Gastrocnemius medialis (tissue), 4 donors: ENCODE data around the gene EFHD1. TPM values are rescaled to one million over a fixed set of nuclear protein-coding genes. Genes with fewer than 3 reads are reported as not detected.

Experiments
- ATAC-seq, 2 donors: fragments of 150-250 bp; one replicate each; pipeline ENCODE4 v1.9.1; 2016
- DNase-seq, 2 donors: peaks; one replicate each; pipeline ENCODE4 v3.0.0-alpha.2; 2019
- H3K27ac ChIP-seq, 4 donors: fragments of 200-600 bp; sonication (generic); 1 replicate in 1 of 4; 2 replicates in 3 of 4; pipeline ENCODE4 v1.5.1; 2016 to 2018; ENCODE audit warnings: mild to moderate bottlenecking in 2 of 4, moderate library complexity in 1 of 4
- H3K27me3 ChIP-seq, 3 donors: fragments of 200-600 bp; sonication (generic) in 2 of 3; 1 replicate in 1 of 3; 2 replicates in 2 of 3; pipeline versions ENCODE4 v1.5.1 to v1.6.0; 2016 to 2019; ENCODE audit warnings: mild to moderate bottlenecking in 1 of 3, moderate library complexity in 1 of 3
- H3K36me3 ChIP-seq, 2 donors: fragments of 200-600 bp; sonication (generic) in 1 of 2; one replicate each; pipeline ENCODE4 v1.5.1; 2017 to 2018
- H3K4me1 ChIP-seq, 2 donors: fragments of 200-600 bp; sonication (generic) in 1 of 2; one replicate each; pipeline ENCODE4 v1.5.1; 2016 to 2017; ENCODE audit warnings: mild to moderate bottlenecking in 2 of 2
- H3K4me3 ChIP-seq, 4 donors: fragments of 200-600 bp; sonication (generic) in 3 of 4; 1 replicate in 1 of 4; 2 replicates in 3 of 4; pipeline ENCODE4 v1.5.1; 2016 to 2019; ENCODE audit warnings: mild to moderate bottlenecking in 2 of 4
- H3K9me3 ChIP-seq, 3 donors: fragments of 200-600 bp; sonication (generic) in 2 of 3; 1 replicate in 1 of 3; 2 replicates in 2 of 3; pipeline ENCODE4 v1.5.1; 2016 to 2019
- POLR2A ChIP-seq, 2 donors: fragments of 450-650 bp; IDR thresholded peaks; one replicate each; pipeline ENCODE4 v1.6.1; 2017; ENCODE audit warnings: antibody characterized with exemption in 2 of 2, mild to moderate bottlenecking in 2 of 2, moderate library complexity in 2 of 2
- in situ Hi-C, 4 donors: fragments of 200-750 bp; cut with MboI; loops; one replicate each; pipeline versions ENCODE4 v1.15.0 to v1.8.0; 2017; ENCODE audit warnings: low sequenced_read_pairs in 4 of 4
- intact Hi-C: fragments of 100-400 bp; cut with DNase I; formaldehyde crosslinking; loops from one replicate; pipeline ENCODE4 v1.15.1; 2023; ENCODE audit warnings: low total_unique reads
- total RNA-seq, 4 donors: library from RNA; depleted of rRNA; stranded (reverse); fragments of >200 nt; gene quantifications; one replicate each; pipeline versions ENCODE4 v1.1.0 to v1.2.3, GENCODE V29; 2016
- TF ChIP-seq, protein P1 (sequence below), 5 experiments: fragments of 450-650 bp in 3 of 5; fragments of 200-600 bp in 2 of 5; sonication (generic) in 2 of 5; IDR thresholded peaks in 4 of 5; conservative IDR thresholded peaks in 1 of 5; 1 replicate in 4 of 5; 2 replicates in 1 of 5; pipeline ENCODE4 v1.5.1; 2016 to 2019; ENCODE audit warnings: antibody characterized with exemption in 5 of 5, mild to moderate bottlenecking in 3 of 5, moderate library complexity in 3 of 5

EFHD1 gene
- total RNA-seq, 4 donors from 2014 or later, result 13.4 to 29.0 (median 13.9) TPM

- in situ Hi-C loops (no loop called here), intact Hi-C loops (no loop called here)
- DNase-seq (peak; percentile 52 to 77), ATAC-seq (peak; percentile 44 to 56)
- peaks cover 15 to 26% (median 19%) of the 10 kb centered on the region in 3 donors for H3K27me3 ChIP-seq
- H3K36me3 ChIP-seq, result no peaks in the 10 kb centered on the region
- peak overlapping the region; percentile 54 to 75 (median 72) for H3K27ac ChIP-seq
- H3K4me3 ChIP-seq, result no peak overlapping the region
- peaks cover 0 to 3% of the 10 kb centered on the region in 2 donors for H3K4me1 ChIP-seq
- TF ChIP-seq, protein P1, sequence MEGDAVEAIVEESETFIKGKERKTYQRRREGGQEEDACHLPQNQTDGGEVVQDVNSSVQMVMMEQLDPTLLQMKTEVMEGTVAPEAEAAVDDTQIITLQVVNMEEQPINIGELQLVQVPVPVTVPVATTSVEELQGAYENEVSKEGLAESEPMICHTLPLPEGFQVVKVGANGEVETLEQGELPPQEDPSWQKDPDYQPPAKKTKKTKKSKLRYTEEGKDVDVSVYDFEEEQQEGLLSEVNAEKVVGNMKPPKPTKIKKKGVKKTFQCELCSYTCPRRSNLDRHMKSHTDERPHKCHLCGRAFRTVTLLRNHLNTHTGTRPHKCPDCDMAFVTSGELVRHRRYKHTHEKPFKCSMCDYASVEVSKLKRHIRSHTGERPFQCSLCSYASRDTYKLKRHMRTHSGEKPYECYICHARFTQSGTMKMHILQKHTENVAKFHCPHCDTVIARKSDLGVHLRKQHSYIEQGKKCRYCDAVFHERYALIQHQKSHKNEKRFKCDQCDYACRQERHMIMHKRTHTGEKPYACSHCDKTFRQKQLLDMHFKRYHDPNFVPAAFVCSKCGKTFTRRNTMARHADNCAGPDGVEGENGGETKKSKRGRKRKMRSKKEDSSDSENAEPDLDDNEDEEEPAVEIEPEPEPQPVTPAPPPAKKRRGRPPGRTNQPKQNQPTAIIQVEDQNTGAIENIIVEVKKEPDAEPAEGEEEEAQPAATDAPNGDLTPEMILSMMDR (IDR thresholded peaks at IDR 0.05 in 4 of 5, conservative IDR thresholded peaks at IDR 0.05 in 1 of 5), result no peak
- TF ChIP-seq POLR2A (IDR thresholded peaks at IDR 0.05), result no peak
- H3K9me3 ChIP-seq, result no peaks in the 10 kb centered on the region
Observed at GRCh38 chr2:232628466-232629128, 4.8 kb upstream of the EFHD1 start.

- in situ Hi-C loops, result no loop called here
- peaks cover 0 to 4% of the 10 kb centered on the region in 2 donors for H3K4me1 ChIP-seq
- no peak for TF ChIP-seq POLR2A (IDR thresholded peaks at IDR 0.05)
- TF ChIP-seq, protein P1 (IDR thresholded peaks at IDR 0.05 in 4 of 5, conservative IDR thresholded peaks at IDR 0.05 in 1 of 5), result no peak
- peak overlapping the region; percentile 54 to 75 (median 72) for H3K27ac ChIP-seq
- peaks cover 20 to 31% (median 23%) of the 10 kb centered on the region in 3 donors for H3K27me3 ChIP-seq
- no peaks in the 10 kb centered on the region for H3K36me3 ChIP-seq
- no peak overlapping the region for H3K4me3 ChIP-seq
- intact Hi-C loops, result no loop called here
- H3K9me3 ChIP-seq, result no peaks in the 10 kb centered on the region
- ATAC-seq, result no peak
- no peak for DNase-seq
Observed at GRCh38 chr2:232629129-232629475, 4.3 kb upstream of the EFHD1 start.

DNA sequence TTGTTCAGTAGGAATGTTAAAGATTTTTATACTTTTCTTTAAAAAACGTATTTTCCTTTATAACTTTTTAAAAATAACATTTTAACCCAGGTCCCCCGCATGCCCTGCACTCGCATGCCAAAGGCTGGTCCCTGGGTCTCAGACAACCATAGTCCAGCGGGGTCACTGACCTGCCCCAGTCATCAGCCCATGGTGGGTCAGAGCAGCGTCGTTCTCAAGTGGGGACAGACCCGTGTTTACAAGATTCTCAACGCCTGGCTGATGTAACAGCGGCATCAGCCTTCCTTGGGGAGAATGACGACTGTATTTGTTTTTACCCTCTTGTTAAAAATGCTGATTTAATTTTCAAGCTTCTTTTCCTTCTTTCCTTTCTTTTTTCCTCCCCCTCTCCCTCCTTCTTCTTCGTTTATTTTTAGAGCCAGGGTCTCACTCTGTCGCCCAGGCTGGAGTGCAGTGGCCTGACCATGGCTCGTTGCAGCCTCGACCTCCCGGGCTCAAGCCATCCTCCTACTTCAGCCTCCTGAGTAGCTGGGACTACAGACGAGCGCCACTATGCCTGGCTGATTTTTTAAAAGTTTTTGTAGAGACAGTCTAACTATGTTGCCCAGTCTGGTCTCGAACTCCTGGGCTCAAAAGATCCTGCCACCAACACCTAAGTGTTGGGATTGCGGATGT, 1.0 kb upstream of the EFHD1 start:
- H3K4me1 ChIP-seq, result peaks cover 0 to 9% of the 10 kb centered on the region in 2 donors
- no peaks in the 10 kb centered on the region for H3K9me3 ChIP-seq
- H3K27me3 ChIP-seq, result peaks cover 27 to 41% (median 31%) of the 10 kb centered on the region in 3 donors
- peak overlapping the region; percentile 52 to 80 (median 65) for H3K4me3 ChIP-seq
- TF ChIP-seq, protein P1 (IDR thresholded peaks at IDR 0.05 in 4 of 5, conservative IDR thresholded peaks at IDR 0.05 in 1 of 5), result no peak
- no peak for TF ChIP-seq POLR2A (IDR thresholded peaks at IDR 0.05)
- in situ Hi-C loops (no loop called here), intact Hi-C loops (no loop called here)
- ATAC-seq, result no peak
- DNase-seq, result peak in 1 of 2 donors; percentile 32
- no peaks in the 10 kb centered on the region for H3K36me3 ChIP-seq
- peak overlapping the region; percentile 68 to 79 (median 75) for H3K27ac ChIP-seq

- H3K27me3 ChIP-seq, result peaks cover 27 to 41% (median 31%) of the 10 kb centered on the region in 3 donors
- peak overlapping the region; percentile 68 to 79 (median 75) for H3K27ac ChIP-seq
- peak overlapping the region; percentile 52 to 80 (median 65) for H3K4me3 ChIP-seq
- intact Hi-C loops (no loop called here), in situ Hi-C loops (no loop called here)
- TF ChIP-seq, protein P1 (IDR thresholded peaks at IDR 0.05 in 4 of 5, conservative IDR thresholded peaks at IDR 0.05 in 1 of 5), result no peak
- TF ChIP-seq POLR2A (IDR thresholded peaks at IDR 0.05), result no peak
- ATAC-seq, result peak; percentile 37 to 38
- H3K36me3 ChIP-seq, result no peaks in the 10 kb centered on the region
- peaks cover 4 to 9% of the 10 kb centered on the region in 2 donors for H3K4me1 ChIP-seq
- peak; percentile 43 to 64 for DNase-seq
- no peaks in the 10 kb centered on the region for H3K9me3 ChIP-seq
Observed at GRCh38 chr2:232632904-232633412, 446 bp upstream of the EFHD1 start.
